Mesangial cell (primary cell): ENCODE data around the gene AARS2. TPM values are rescaled to one million over a fixed set of nuclear protein-coding genes. Genes with fewer than 3 reads are reported as not detected.

Source experiments
- total RNA-seq: library from RNA; depleted of rRNA; stranded (reverse); fragments of >200 nt; gene quantifications from 2 replicates; pipeline ENCODE4 v1.2.3, GENCODE V29; 2015

Gene AARS2
- total RNA-seq: 11.3 and 14.8 TPM in 2 replicates

DNA sequence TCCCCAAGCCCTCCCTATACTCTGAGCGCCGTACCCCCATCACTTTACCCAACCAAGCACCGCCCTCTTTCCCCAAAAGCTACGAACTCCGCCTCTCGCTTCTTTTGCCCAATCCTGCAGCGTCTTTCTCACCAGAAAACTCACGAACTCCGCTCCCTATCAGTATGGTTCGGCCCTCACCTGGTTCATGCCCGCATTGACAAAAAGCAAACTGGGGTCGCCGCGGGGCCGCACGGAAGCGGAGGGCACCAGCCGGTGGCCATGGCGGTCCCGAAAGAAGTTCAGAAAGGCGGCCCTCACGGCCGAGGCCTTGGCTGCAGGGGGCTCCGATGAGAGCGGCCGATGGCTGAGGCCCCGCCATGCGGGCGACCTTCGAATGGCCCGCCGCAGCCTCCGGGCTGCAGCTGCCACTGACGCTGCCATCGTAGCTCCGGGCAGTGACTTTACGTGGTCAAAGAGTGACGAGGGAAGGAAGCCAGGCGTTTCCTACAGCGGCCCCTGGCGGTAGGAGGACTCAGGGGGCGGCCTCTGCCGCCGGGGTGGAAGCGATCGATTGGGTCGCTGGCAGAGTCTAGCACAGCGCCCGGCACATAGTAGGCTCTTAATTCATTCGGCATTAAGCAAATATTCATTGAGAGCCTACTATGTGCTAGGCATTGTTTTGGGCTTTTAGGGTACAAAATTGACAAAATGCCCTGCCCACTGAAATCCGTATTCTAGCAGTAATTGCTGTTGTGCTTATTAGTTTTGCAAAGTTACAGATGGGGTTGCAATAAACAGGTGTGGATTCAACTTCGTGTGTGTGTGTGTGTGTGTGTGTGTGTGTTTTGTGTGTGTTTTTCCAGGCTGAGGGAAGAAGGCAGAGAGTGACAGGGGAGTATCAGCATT is at the start of gene AARS2:
Gene AARS2, minus strand, starts transcription at position 447 of the 888 bp plus-strand sequence. Its CDS starts 24 bp downstream, at position 423.

GRCh38 chr6:44342489-44342888 is 29.3 kb upstream of the AARS2 start, which contains the start of gene SPATS1:
TSS of gene SPATS1 (plus strand) at chr6:44342650. CDS start at chr6:44343096, 446 bp downstream.

GRCh38 chr6:44269921-44270525 is 43.1 kb downstream of the AARS2 start, which contains the start of gene TMEM151B:
TSS of gene TMEM151B (plus strand) at chr6:44270450. CDS start at chr6:44270743, 293 bp downstream.

GRCh38 chr6:44265007-44265721 is 48.0 kb downstream of the AARS2 start, which contains the start of gene NFKBIE:
TSS of gene NFKBIE (minus strand) at chr6:44265551. CDS start at chr6:44265346, 205 bp downstream.

GRCh38 chr6:44257025-44257752 is 56.0 kb downstream of the AARS2 start, which contains the start of gene SLC35B2:
TSS of gene SLC35B2 (minus strand) at chr6:44257528. CDS start at chr6:44257410, 118 bp downstream.

Other genes with a start within 250 kb of the AARS2 start
- 75.9 and 98.7 TPM in 2 replicates for gene MRPL14, start 185.9 kb downstream of the AARS2 start, total RNA-seq
- gene TMEM63B, start 185.8 kb downstream of the AARS2 start, total RNA-seq: 35.7 and 54.4 TPM in 2 replicates
- gene CAPN11, start 154.5 kb downstream of the AARS2 start, total RNA-seq: 0.25 TPM in 1 of 2 replicates, not detected in the other
- gene MYMX, start 96.4 kb downstream of the AARS2 start, total RNA-seq: 0.25 TPM in 1 of 2 replicates, not detected in the other
- 121 and 145 TPM in 2 replicates for gene SLC29A1, start 89.8 kb downstream of the AARS2 start, total RNA-seq
- 524 and 1,003 TPM in 2 replicates for gene HSP90AB1, start 66.2 kb downstream of the AARS2 start, total RNA-seq
- gene SLC35B2, start 55.8 kb downstream of the AARS2 start, total RNA-seq: 81.0 and 93.4 TPM in 2 replicates
- gene NFKBIE, start 47.8 kb downstream of the AARS2 start, total RNA-seq: 24.3 and 25.4 TPM in 2 replicates
- gene TMEM151B, start 42.9 kb downstream of the AARS2 start, total RNA-seq: not detected in 2 replicates
- gene SPATS1, start 29.3 kb upstream of the AARS2 start, total RNA-seq: not detected in 2 replicates
- 7.4 and 11.9 TPM in 2 replicates for gene CDC5L, start 74.4 kb upstream of the AARS2 start, total RNA-seq